ENCODE data around the gene ACOXL.

DNA sequence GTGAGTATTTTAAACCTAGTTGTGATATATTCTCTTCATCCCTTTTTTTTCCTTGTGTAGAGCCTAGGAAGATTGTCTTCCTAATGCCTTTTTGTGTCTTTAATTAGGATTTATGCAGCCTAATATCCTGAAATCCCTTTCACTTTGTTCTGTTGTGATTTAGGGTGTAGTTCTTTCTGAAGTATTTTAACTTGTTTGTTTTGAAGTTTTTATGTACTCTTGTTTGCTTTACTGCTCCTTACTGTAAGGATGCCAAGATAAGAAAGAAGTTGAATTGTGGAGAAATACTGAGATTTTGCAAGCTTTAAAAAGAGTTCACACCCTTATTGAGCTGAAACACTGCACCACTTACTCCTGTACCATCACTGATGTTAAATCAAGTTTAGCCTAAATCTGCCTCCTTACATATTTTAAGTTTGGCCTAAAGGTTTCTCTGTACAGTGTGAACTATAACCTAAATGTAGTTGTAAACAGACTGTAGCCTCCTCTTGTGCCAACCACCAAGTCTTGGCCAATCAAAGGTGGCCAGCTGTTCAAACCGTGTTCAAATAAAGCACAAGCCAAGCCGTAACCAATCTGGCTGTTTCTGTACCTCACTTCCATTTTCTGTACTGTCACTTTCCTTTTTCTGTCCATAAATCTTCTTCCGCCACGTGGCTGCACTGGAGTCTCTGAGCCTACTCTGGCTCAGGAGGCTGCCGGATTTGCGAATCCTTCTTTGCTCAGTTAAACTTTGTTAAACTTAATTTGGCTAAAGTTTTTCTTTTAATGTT, 17.7 kb upstream of the ACOXL start:
- TF ChIP-seq POLR2A (IDR thresholded peaks at IDR 0.05): no peak
- TF ChIP-seq, protein P1, sequence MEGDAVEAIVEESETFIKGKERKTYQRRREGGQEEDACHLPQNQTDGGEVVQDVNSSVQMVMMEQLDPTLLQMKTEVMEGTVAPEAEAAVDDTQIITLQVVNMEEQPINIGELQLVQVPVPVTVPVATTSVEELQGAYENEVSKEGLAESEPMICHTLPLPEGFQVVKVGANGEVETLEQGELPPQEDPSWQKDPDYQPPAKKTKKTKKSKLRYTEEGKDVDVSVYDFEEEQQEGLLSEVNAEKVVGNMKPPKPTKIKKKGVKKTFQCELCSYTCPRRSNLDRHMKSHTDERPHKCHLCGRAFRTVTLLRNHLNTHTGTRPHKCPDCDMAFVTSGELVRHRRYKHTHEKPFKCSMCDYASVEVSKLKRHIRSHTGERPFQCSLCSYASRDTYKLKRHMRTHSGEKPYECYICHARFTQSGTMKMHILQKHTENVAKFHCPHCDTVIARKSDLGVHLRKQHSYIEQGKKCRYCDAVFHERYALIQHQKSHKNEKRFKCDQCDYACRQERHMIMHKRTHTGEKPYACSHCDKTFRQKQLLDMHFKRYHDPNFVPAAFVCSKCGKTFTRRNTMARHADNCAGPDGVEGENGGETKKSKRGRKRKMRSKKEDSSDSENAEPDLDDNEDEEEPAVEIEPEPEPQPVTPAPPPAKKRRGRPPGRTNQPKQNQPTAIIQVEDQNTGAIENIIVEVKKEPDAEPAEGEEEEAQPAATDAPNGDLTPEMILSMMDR (IDR thresholded peaks at IDR 0.05): no peak

All from right lobe of liver (tissue), 4 donors.